Stimulated activated CD8-positive, alpha-beta memory T cell treated with anti-CD3 and anti-CD28 coated beads, Interleukin-4, amount 100 ng/mL, for 1 hour (primary cell): ENCODE data around the gene ZFP37.
"Not testable (repeated sequence)": the region's sequence is repeated elsewhere in the genome, so short reads cannot be mapped to it uniquely, and the experiment has no call there.

Experiments
- DNase-seq, 2 donors: peaks; one replicate each; pipeline ENCODE4 v3.0.0-alpha.2; 2020; ENCODE audit warnings: low read depth in 2 of 2, low spot score in 1 of 2

Gene ZFP37

GRCh38 chr9:113056191-113057106 lies at the start of gene ZFP37:
Gene ZFP37 (minus strand): TSS chr9:113056724. CDS start chr9:113056688, 36 bp downstream.
- peak; percentile 28 to 52 for DNase-seq

DNA sequence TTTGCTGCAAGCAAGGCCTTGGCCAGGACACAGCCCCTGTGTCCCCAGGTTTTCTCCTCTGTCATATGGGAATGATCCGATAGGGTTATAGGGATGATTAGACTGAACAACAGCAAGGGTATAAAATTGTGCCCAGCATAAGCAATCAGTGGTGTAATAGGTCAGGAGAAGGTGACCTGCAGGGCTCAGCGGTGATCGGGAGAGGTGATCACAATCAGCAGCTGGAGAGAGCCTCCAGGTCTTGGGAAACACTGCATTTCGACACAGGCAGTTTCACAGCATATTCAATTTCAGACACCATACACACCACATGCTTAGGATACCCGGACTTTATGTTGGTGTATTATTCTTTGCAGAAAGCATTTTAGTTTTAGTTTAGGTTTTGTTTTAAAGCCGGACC lies 48.8 kb upstream of the ZFP37 start:
- DNase-seq: not testable (repeated sequence)

GRCh38 chr9:113095561-113095960 lies 39.0 kb upstream of the ZFP37 start:
- DNase-seq: no peak

- DNase-seq: not testable (repeated sequence)
These were observed 33.4 kb upstream of the ZFP37 start for GRCh38 chr9:113089924-113090323.

DNA sequence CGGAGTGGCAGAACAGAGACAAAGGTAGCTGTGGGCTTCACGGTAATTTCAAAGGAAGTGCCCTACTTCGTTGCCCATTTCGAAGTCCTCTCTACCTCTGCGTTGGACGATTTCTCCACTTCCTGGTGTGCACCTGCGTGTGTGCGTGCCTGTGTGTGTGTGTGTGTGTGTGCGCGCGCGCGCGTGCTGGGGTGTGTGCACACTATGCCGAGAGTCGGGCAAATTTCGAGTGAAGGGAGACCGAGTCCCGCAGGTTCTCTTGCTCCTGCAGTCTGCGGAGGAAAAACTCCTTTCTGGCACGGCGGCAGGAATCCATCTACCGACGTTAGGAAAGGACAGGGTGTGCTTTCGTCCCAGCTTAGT lies 32.6 kb upstream of the ZFP37 start:
- not testable (repeated sequence) for DNase-seq

DNA sequence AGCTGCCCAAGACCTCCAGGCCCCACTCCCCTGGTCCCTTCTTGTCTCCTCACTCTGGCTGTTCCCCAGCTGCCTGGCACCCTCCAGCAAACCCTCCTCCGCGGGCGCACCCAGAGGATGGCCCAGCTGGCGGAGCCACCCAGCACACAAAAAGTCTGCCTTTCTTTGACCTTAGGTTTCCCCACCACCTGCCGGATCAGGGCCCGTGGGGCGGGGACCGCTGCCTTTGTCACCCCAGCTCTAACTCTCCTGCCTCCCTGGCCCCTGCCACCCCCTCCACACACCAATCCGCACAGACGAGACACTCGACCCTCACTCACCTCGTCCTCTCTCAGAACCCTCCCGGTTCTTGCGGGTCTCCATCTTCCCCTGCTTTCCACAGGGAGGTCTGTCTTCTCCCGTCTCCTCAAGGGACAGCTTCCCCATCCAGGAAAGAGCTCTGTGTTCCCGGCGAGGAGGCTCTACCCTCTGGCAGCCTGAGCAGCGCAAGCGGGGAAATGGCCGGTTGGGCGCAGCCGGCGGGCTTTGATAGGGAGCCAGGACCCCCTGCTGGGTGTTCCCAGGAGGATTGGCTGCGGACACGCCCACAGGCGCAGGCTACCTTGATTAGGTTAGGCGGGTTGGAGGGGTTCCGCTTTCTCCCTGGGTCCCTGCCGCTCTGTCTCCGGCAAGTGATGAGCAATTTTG lies 32.1 kb upstream of the ZFP37 start:
- DNase-seq: not testable (repeated sequence)

DNA sequence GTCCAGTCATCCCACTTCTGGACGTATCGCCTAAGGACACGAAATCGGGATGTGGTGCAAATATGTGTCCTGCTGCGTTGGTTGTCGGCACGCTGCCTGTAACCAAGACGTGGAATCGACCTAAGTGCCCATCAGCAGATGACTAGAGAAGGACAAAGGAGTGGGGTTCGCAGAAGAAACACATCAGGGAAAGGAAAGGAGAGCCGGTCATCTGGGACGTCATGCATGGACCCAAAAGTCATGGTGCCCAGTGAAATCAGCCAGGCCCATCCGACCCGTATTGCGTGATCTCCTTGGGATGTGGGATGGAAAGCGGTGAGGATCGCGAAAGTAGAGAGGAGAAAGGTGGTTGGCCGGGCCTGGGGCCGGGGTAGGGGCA lies 6.4 kb upstream of the ZFP37 start:
- DNase-seq: not testable (repeated sequence)

DNA sequence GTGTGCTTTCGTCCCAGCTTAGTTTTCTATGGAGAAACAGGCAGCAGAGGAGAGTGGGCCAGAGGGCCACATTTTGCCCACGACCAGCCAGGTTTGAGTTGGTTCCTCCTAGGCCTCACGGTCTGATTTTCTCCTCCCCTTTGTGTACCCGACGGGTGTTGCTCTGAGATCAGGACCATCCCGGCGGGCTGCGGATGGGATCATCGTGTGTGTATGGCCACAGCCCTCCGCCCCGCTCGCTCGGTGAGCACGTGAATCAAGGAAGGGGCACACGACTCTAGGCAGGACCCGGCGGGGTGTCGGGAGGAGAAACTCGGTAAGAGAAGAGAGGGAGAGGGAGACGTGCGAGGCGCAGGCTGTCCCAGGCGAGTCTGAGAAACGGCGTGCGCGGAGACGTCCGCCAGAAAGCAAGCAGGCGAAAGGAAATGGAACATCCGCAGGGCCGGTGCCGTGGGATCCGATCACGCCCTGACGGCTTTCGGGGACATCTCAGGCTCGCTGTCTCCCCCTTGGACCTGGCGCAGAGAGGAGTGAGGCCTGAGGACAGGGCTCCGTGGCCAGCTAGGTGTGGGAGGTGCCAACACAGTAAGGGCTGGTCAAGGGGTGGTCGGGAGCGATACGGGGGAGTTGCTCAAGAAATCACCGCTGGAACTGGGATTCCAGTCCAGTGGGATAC lies 5.9 kb upstream of the ZFP37 start:
- DNase-seq: not testable (repeated sequence)

DNA sequence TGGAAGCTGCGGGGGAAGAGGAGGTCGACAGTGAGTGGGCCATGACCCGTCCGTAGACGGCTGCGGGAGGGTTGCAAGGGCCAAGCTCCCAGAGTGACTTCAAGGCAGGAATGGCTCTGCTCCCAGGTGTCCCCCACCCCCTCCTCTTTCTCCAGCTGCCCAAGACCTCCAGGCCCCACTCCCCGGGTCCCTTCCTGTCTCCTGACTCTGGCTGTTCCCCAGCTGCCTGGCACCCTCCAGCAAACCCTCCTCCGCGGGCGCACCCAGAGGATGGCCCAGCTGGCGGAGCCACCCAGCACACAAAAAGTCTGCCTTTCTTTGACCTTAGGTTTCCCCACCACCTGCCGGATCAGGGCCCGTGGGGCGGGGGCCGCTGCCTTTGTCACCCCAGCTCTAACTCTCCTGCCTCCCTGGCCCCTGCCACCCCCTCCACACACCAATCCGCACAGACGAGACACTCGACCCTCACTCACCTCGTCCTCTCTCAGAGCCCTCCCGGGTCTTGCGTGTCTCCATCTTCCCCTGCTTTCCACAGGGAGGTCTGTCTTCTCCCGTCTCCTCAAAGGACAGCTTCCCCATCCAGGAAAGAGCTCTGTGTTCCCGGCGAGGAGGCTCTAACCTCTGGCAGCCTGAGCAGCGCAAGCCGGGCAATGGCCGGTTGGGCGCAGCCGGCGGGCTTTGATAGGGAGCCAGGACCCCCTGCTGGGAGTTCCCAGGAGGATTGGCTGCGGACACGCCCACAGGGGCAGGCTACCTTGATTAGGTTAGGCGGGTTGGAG lies 4.7 kb upstream of the ZFP37 start:
- not testable (repeated sequence) for DNase-seq

DNA sequence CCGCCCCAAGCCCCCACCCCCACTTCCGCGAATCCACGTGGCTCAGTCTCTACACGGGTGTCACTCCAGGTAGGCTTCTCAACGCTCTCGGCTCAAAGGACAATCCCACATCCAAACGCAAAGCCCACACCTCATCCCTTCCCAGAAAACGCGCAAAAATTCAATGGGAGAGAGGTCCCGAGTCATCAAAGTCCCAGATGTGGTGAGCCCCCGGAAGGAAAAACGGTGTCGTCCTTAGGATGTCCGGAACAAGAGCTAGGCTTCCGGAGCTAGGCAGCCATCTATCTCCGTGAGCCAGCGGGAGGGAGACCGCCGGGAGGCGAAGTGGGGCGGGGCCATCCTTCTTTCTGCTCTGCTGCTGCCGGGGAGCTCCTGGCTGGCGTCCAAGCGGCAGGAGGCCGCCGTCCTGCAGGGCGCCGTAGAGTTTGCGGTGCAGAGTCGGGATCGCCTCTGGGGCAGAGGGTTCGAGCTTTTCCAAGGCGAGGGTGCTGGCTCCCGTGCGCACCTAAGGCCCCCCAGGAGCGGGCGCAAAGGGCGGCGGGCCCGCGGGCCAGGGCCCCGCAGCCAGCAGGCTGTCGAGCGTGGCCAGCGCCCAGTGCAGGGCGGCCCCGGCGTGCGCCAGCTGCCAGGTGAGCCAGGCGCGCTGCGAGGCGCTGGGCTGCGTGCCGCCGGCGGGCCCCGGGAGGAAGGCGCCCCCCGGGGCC lies 3.2 kb upstream of the ZFP37 start:
- not testable (repeated sequence) for DNase-seq

DNA sequence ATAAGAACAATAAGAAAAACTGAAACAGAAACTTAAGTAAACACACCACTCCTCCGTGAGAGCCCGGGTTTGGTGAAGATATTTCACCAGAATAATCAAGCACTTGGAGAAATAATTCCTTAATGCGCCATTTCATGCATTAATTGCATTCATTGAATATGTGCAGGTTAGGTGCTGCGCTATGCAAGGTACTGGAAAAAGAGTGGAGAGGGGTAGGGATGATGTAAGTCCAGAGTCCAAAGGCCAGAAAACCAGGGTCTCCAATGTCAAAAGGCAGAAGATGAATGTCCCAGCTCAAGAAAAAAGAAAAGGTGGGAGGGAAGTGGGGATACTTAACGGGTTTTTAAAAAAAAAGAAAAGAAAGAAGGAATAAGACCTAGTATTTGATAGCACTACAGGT lies 669 bp upstream of the ZFP37 start:
- no peak for DNase-seq

GRCh38 chr9:113042884-113043657 lies 13.5 kb downstream of the ZFP37 start:
- DNase-seq: no peak

- no peak for DNase-seq
These were observed 30.3 kb downstream of the ZFP37 start for GRCh38 chr9:113026200-113026599.

- no peak for DNase-seq
These were observed 38.3 kb downstream of the ZFP37 start for GRCh38 chr9:113018247-113018646.

DNA sequence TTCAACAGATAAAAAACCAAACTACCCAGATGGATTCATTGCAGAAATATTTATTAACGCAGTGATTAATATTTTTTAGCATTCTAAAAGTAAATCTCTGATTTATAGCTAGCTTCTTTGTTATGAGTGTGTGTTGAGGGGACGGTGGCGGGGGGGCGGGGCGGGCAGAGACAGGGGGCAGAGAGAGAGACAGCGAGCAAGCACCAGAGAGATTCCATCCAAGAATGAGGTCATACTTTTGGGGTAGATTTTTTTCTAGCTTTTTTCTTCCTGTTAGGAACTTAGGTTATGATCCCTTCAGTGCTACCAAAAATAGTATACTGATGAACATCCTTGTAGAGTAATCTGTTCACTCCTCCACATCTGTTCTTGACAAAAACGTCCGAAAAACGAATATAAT lies 44.0 kb downstream of the ZFP37 start:
- no peak for DNase-seq

- DNase-seq: no peak
These were observed 44.6 kb downstream of the ZFP37 start, which contains the start of gene ZNF883 for GRCh38 chr9:113011911-113012381. Gene ZNF883 (minus strand): TSS chr9:113012192.

DNA sequence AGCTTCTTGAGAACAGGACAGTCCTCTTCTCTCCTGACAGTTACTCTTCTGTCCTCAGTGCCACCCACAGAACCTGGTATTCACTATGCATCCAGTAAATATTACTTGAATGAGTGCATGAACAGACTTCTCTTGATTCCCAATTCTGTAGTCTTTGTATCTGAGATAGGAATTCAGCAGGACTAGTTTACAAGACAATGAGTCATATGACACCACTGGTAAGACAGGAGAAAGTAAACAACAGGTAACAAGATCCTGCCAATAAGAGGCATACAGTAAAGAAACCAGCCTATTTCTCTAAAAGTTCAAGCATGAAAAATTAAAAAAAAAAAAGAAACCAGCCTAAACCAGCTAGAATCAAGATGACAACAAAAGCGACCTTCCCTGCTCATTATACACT lies 50.7 kb downstream of the ZFP37 start:
- no peak for DNase-seq

GRCh38 chr9:112997236-112997941 lies 59.1 kb downstream of the ZFP37 start:
- no peak for DNase-seq
